ENCODE measurements around the gene ICA1L.

Gene ICA1L

GRCh38 chr2:202797944-202798343, 73.6 kb downstream of the ICA1L start:
- no peak overlapping the region for H3K4me3 ChIP-seq (replicated peaks; ENCODE audit: low read depth, low read length)
- DNase-seq (ENCODE audit: low read depth), result no peak
- TF ChIP-seq CTCF (IDR thresholded peaks at IDR 0.05; ENCODE audit: low read length, missing control alignments), result no peak

GRCh38 chr2:202790676-202791075, 80.9 kb downstream of the ICA1L start:
- no peak for DNase-seq (ENCODE audit: low read depth)
- no peak overlapping the region for H3K4me3 ChIP-seq (replicated peaks; ENCODE audit: low read depth, low read length)
- TF ChIP-seq CTCF (IDR thresholded peaks at IDR 0.05; ENCODE audit: low read length, missing control alignments), result no peak

GRCh38 chr2:202786842-202787241, 84.7 kb downstream of the ICA1L start:
- TF ChIP-seq CTCF (IDR thresholded peaks at IDR 0.05; ENCODE audit: low read length, missing control alignments), result no peak
- H3K4me3 ChIP-seq (replicated peaks; ENCODE audit: low read depth, low read length), result no peak overlapping the region
- DNase-seq (ENCODE audit: low read depth), result no peak

GRCh38 chr2:202782940-202783558, 88.5 kb downstream of the ICA1L start:
- DNase-seq (ENCODE audit: low read depth), result no peak
- TF ChIP-seq CTCF (IDR thresholded peaks at IDR 0.05; ENCODE audit: low read length, missing control alignments), result no peak
- no peak overlapping the region for H3K4me3 ChIP-seq (replicated peaks; ENCODE audit: low read depth, low read length)

GRCh38 chr2:202780514-202781021, 91.0 kb downstream of the ICA1L start:
- peak; percentile 4 for DNase-seq (ENCODE audit: low read depth)
- no peak for TF ChIP-seq CTCF (IDR thresholded peaks at IDR 0.05; ENCODE audit: low read length, missing control alignments)
- no peak overlapping the region for H3K4me3 ChIP-seq (replicated peaks; ENCODE audit: low read depth, low read length)

GRCh38 chr2:202778217-202778616, 93.3 kb downstream of the ICA1L start:
- no peak for DNase-seq (ENCODE audit: low read depth)
- no peak overlapping the region for H3K4me3 ChIP-seq (replicated peaks; ENCODE audit: low read depth, low read length)
- TF ChIP-seq CTCF (IDR thresholded peaks at IDR 0.05; ENCODE audit: low read length, missing control alignments), result no peak

GRCh38 chr2:202774104-202774503, 97.5 kb downstream of the ICA1L start:
- no peak for DNase-seq (ENCODE audit: low read depth)
- H3K4me3 ChIP-seq (replicated peaks; ENCODE audit: low read depth, low read length), result no peak overlapping the region
- no peak for TF ChIP-seq CTCF (IDR thresholded peaks at IDR 0.05; ENCODE audit: low read length, missing control alignments)
